Sciatic nerve (tissue), 2 donors: Measurements from ENCODE around the gene DDC. TPM values are rescaled to one million over a fixed set of nuclear protein-coding genes. Genes with fewer than 3 reads are reported as not detected.
A peak's percentile ranks its signal among the peaks of the same experiment; 100 is the strongest.
"Not testable (repeated sequence)": the region's sequence is repeated elsewhere in the genome, so short reads cannot be mapped to it uniquely, and the experiment has no call there.

ENCODE experiments used
- ATAC-seq: fragments of 200-7000 bp; cut with Tn5 transposase; one replicate; pipeline ENCODE4 v1.9.1; 2020; ENCODE audit warnings: mild to moderate bottlenecking, moderate library complexity
- DNase-seq: peaks from one replicate; pipeline ENCODE4 v3.0.0-alpha.2; 2020; ENCODE audit warnings: low spot score
- intact Hi-C: fragments of 100-400 bp; cut with DNase I; formaldehyde crosslinking; loops from one replicate; pipeline ENCODE4 v1.14.2; 2022
- total RNA-seq: library from RNA; stranded (reverse); fragmentation: NEBNext Ultra II Directional; extraction: Animal tissue kit (Norgen Biotek cat#: 25700); gene quantifications from one replicate; pipeline ENCODE4 v1.2.1, GENCODE V29; 2021
- donor health status: DM: no; HTN: no; CAD: no.
- donor health status: DM: no; HTN: no; CAD: no.

The DDC gene
- total RNA-seq, 1 donor from 2014 or later = not detected

DNA sequence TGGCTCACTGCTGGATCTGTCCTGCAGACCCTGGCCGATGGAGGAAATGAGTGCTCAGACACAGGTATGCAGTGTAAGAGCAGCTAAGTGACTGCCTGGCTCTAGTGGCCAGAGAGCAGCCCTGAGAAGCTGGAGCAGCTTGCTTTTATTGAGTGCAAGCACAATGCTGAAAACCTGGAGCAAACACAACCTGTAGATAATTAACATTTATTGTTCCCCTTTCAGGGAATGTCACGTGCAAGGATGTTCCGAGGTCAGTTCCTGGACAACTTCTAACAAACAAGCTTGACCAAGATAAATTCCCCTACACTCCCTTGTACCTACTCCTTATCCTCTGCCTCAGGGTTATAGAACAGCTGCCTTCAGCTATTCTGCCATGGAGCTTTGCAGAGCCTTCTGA, 31.3 kb downstream of the DDC start:
- ATAC-seq = no peak
- intact Hi-C loops = no loop called here
- no peak for DNase-seq

DNA sequence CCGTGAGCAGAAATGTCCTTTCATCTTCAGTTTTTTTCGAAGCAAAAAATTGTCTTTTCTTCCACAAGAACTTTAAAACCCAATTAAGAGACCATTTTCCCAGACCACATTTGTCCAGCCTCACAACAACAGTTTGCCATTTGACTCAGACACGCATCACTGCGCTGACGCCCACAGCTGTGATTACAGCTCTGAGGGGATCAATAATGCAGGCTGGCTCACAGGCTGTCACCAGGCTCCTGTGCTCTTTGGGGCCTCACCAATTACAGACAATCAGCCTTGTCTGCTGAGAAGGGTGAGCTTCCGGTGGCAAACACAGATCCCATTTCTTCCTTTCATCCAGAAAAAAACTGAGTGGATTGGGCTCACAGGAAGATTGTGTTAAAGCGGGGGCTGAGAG, 33.3 kb downstream of the DDC start:
- DNase-seq (no peak), ATAC-seq (no peak)
- intact Hi-C loops = no loop called here

DNA sequence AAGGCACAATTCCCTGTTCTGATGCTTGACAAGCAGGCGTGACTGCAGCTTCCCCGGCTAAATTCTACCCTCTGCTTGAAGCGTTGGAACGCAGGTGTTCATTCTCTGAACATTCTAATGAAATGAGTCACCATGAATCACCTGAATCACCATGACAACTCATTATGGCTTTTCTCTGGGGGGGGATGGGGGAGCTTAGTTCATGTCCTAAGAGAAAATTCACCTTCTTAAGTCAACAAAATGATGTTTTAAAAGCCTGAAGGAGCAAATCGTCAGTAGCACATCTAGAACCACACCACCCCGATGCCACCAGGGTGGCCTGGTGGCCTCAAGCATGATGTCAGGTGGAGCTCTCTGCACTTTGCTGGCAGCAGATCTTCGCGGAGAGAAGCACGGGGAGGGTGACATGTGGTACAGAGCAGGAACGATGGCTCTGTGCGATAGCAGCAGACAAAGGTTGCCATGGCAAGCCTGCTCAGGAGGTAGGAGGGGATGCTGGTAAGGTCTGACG, 33.7 kb downstream of the DDC start:
- intact Hi-C loops = no loop called here
- DNase-seq (no peak), ATAC-seq (no peak)

GRCh38 chr7:50530766-50531165, 34.4 kb downstream of the DDC start:
- ATAC-seq (no peak), DNase-seq (no peak)
- intact Hi-C loops = no loop called here

- ATAC-seq (no peak), DNase-seq (no peak)
- intact Hi-C loops = no loop called here
Measured at GRCh38 chr7:50529093-50529862, 35.9 kb downstream of the DDC start.

- DNase-seq = no peak
- intact Hi-C loops = no loop called here
- ATAC-seq = no peak
Measured at GRCh38 chr7:50528266-50529092, 36.7 kb downstream of the DDC start.

- ATAC-seq, intact Hi-C loops, DNase-seq: not testable (repeated sequence)
Measured at GRCh38 chr7:50519350-50519749, 45.9 kb downstream of the DDC start.

DNA sequence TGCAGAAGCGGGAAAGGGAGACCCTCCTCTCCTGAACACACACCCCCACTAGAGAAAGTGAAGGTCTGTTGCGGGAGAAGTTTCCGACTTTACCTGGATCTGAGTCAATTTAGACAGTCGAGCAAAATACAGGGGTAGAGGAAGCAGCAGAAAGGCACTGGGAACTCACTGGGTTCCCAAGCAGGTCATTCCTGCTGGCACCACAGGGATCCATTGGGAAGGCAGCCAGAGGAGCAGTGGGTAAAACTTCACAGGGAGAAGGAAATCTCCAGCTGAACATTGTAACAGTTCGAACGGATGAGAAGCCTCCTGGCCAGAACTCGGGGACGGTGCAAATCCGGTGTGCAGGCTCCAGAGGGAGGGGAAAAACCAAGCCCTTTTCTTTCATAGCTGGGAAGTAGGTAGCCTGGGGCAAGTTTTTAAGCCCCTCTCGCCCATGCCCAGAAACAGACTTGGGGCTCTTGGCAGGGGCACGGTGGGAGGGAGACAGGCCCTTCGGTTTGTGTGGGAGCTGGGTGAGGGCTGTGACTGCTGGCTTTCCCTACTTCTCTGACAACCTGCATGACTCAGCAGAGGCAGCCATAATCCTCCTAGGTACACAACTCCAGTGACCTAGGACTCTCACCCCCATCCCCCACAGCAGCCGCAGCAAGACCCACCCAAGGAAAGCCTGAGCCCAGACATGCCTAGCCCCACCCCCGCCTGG, 51.9 kb downstream of the DDC start:
- intact Hi-C loops = no loop called here

DNA sequence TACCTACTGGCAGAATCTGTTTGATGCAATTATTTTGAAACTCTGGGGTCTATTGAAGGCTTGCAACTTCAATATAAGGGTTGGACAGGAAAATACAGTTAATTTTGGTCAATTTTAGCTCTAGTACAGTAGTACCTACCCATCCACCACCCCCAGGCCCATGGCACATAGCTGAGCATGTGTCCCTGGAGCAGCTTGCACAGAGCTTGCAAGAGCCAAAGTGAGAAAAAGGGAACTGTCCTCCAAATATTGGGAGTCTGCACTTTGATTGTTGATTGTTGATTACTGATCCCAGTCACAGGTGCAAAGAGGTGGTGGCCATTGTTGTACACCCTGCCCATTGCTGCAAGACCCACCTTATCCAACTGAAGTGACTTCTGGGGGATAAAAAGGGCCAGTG, 52.8 kb downstream of the DDC start:
- intact Hi-C loops = no loop called here
- ATAC-seq (no peak), DNase-seq (no peak)

More for the DNA sequence above, 51.9 kb downstream of the DDC start:
- ATAC-seq (no peak), DNase-seq (no peak)

DNA sequence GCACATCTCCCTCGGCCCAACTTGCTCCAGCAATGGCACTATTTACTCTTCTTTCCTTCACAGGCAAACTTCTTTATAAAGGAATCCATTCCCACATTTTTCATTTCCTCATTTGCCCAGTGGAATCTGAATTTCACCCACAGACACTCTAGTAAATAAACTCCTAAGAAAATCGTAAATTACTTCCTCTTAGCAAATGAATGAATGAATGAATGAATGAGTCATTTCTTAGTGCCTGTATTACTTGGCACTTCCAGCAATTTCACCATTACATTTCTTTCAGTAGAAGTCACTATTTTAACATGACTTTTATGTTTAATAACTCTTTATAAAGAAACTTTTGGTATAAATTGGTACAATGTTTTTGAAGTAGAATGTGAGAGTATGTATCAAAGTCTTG, 55.7 kb downstream of the DDC start:
- intact Hi-C loops = no loop called here
- ATAC-seq = no peak
- no peak for DNase-seq

- ATAC-seq = no peak
- intact Hi-C loops = no loop called here
- no peak for DNase-seq
Measured at GRCh38 chr7:50508471-50508943, 56.7 kb downstream of the DDC start.

DNA sequence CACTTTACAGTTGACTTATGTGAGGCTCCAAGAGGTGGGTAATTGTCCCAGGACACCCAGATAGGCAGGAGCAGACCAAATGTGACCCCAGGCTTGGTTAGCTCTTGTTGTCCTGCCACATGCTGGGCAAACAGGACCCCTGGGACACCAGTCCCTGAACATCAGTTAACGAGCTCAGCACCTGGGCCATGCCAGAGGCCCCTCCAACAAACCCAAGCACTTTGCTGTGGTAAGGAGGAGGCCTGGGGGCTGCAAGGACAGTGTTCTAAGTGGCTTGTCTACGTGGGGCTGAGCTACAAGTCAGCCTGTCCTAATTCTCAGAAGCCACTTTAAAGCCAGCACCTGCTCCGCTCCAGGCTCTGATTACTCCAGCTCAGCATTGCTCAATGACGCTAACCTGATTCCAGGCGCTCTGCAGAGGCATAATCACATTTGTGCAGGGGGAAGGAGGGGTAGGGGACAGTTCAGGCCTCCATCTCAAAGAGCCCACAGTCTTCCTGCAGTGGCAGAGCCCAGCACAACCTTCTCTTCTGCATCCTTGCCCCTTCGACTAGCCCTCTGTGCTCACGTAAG, 57.2 kb downstream of the DDC start:
- ATAC-seq (no peak), DNase-seq (no peak)
- intact Hi-C loops = no loop called here

DNA sequence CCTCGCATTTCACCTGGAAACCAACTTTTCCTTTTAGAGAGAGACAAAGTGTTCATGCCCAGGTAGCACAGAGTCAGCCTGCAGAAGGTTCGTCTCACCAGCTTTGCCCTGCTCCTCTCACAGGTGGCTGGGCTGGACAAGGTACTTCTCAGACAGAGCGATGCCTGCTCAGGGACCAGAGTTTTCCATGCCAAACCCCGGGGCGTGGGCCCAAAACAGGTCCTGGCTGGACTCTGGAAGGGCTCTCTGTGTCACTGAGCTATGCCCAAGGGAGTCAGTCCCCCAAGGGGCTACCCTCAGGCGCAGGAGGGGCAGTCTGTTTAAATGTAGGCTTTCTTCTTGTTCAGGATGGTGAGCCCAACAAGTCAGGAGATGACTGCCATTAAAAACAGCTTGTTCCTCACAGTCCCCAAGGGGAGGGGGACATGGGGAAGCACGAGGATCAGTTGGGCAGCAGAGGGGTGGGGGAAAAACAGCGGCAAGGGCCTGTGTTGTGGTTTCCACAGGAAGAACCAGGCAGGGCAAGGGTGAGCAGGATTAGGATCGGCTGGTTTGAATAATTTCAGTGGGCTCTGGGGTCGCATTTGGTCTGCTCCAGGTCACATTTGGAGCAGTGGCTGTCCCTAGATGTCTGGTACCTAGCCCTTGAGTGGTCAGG, 59.5 kb downstream of the DDC start:
- ATAC-seq (no peak), DNase-seq (no peak)
- intact Hi-C loops = no loop called here

- intact Hi-C loops = no loop called here
- ATAC-seq (no peak), DNase-seq (no peak)
Measured at GRCh38 chr7:50504646-50505546, 60.3 kb downstream of the DDC start.

DNA sequence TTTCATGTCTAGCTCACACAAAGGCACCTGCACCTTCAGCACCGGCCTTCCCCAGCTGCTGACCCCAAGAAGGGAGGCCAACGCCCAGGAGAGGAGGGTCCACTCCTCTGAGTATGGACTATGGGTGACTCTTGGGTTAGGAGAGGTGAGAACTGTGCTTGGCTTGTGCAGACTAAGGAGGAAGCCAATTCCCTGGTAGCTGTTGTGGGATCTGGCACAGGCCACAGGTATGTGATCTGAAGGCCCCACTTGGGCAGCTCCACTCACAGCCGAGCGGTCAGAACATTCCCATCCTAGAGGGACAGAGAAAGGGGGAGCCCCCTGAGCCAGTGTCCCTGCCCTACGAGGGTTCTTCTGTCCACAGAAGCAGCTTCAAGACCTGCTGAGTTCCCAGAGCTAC, 62.3 kb downstream of the DDC start:
- DNase-seq (no peak), ATAC-seq (peak; percentile 32)
- intact Hi-C loops = no loop called here

DNA sequence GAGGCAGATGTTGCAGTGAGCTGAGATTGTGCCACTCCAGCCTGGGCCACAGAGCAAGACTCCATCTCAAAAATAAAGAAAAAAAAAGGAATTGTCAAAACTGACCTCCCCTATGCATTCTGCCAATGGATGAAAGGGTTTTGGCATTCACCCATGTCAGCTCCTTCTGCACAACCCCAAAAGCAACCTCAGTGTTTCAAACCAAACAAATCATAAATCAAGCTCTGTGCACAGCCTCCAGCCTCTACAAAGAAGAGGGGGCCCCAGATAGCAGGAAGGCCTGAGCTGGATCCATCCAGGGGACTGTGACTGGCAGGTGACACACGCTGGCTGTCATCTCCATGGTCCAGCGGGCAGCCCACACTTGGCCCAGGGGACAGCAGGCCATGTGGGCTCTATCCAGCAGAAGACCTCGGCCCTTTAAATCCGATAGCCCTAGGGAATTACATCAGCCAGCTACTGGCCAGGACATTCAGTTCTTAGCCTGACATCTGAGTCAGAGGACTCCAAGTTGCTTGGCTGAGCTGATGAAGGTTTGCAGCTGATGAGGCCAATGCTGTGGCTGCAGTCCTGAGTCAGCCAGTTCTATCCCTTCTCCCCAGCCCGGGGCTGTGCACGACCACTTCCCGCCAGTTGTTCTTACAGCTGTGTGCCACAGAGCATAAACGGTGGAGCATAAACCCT, 63.1 kb downstream of the DDC start:
- ATAC-seq = peak; percentile 91
- intact Hi-C loops = no loop called here
- no peak for DNase-seq

- ATAC-seq = no peak
- intact Hi-C loops = no loop called here
- DNase-seq = no peak
Measured at GRCh38 chr7:50499092-50499491, 66.1 kb downstream of the DDC start.
